ENCODE measurements around the gene LAMTOR1.

The LAMTOR1 gene

GRCh38 chr11:72081821-72082453 is 21.2 kb downstream of the LAMTOR1 start:
- no peak for DNase-seq (ENCODE audit: low spot score)

GRCh38 chr11:72081184-72081644 is 21.9 kb downstream of the LAMTOR1 start:
- DNase-seq (ENCODE audit: low spot score) = no peak

GRCh38 chr11:72080326-72081183 is 22.5 kb downstream of the LAMTOR1 start, which contains the start of the genes LRRC51 and NUMA1:
Gene LRRC51, plus strand, starts transcription at chr11:72080850. Its CDS starts 8,234 bp downstream, at chr11:72089084.
Gene NUMA1, minus strand, starts transcription at chr11:72080542. Its CDS starts 44,599 bp downstream, at chr11:72035943.
- DNase-seq (ENCODE audit: low spot score) = peak; percentile 90

GRCh38 chr11:72079819-72080325 is 23.2 kb downstream of the LAMTOR1 start:
- no peak for DNase-seq (ENCODE audit: low spot score)

GRCh38 chr11:72078477-72078876 is 24.6 kb downstream of the LAMTOR1 start:
- no peak for DNase-seq (ENCODE audit: low spot score)

- no peak for DNase-seq (ENCODE audit: low spot score)
These were observed 27.3 kb downstream of the LAMTOR1 start for GRCh38 chr11:72075756-72076155.

- DNase-seq (ENCODE audit: low spot score) = no peak
These were observed 28.0 kb downstream of the LAMTOR1 start for GRCh38 chr11:72075109-72075508.

GRCh38 chr11:72072348-72072747 is 30.7 kb downstream of the LAMTOR1 start:
- DNase-seq (ENCODE audit: low spot score) = peak; percentile 57

- no peak for DNase-seq (ENCODE audit: low spot score)
These were observed 32.6 kb downstream of the LAMTOR1 start for GRCh38 chr11:72070491-72070890.

GRCh38 chr11:72069787-72070251 is 33.3 kb downstream of the LAMTOR1 start:
- DNase-seq (ENCODE audit: low spot score) = peak; percentile 56

GRCh38 chr11:72069200-72069599 is 33.9 kb downstream of the LAMTOR1 start:
- no peak for DNase-seq (ENCODE audit: low spot score)

GRCh38 chr11:72067676-72068075 is 35.4 kb downstream of the LAMTOR1 start:
- no peak for DNase-seq (ENCODE audit: low spot score)

- DNase-seq (ENCODE audit: low spot score) = no peak
These were observed 35.8 kb downstream of the LAMTOR1 start for GRCh38 chr11:72067266-72067665.

- no peak for DNase-seq (ENCODE audit: low spot score)
These were observed 36.2 kb downstream of the LAMTOR1 start for GRCh38 chr11:72066855-72067254.

GRCh38 chr11:72061739-72062396 is 41.2 kb downstream of the LAMTOR1 start:
- no peak for DNase-seq (ENCODE audit: low spot score)

- DNase-seq (ENCODE audit: low spot score) = no peak
These were observed 44.6 kb downstream of the LAMTOR1 start for GRCh38 chr11:72058416-72059034.

- DNase-seq (ENCODE audit: low spot score) = no peak
These were observed 54.2 kb downstream of the LAMTOR1 start for GRCh38 chr11:72048766-72049460.
